Left colon (tissue), 2 donors: Measurements from ENCODE around the gene PLEKHM1. TPM values are rescaled to one million over a fixed set of nuclear protein-coding genes. Genes with fewer than 3 reads are reported as not detected.
"Not testable (repeated sequence)": the region's sequence is repeated elsewhere in the genome, so short reads cannot be mapped to it uniquely, and the experiment has no call there.

ENCODE experiments used
- ATAC-seq: fragments of 200-7000 bp; cut with Tn5 transposase; one replicate; pipeline ENCODE4 v1.9.1; 2020; ENCODE audit warnings: mild to moderate bottlenecking, moderate library complexity
- DNase-seq, 2 donors: peaks; one replicate each; pipeline ENCODE4 v3.0.0-alpha.2; 2020
- intact Hi-C, 2 donors: fragments of 100-400 bp; cut with DNase I in 1 of 2; cut with micrococcal nuclease in 1 of 2; formaldehyde crosslinking; loops; one replicate each; pipeline versions ENCODE4 v1.11.2 to v1.14.0; 2022; cut with DNase I, micrococcal nuclease
- total RNA-seq, 2 donors: library from RNA; stranded (reverse); fragmentation: NEBNext Ultra II Directional; extraction: Animal tissue kit (Norgen Biotek cat#: 25700); gene quantifications; one replicate each; pipeline ENCODE4 v1.2.1, GENCODE V29; 2021
- donor health status: DM: no; HTN: no; CAD: no.
- donor health status: DM: yes; HTN: yes; CAD: no.

PLEKHM1 gene
- total RNA-seq, 2 donors from 2014 or later: 56.9 to 73.7 TPM

- DNase-seq: peak; percentile 32 to 58
- intact Hi-C loops: not testable (repeated sequence)
Observed at GRCh38 chr17:45445901-45446743, 44.4 kb downstream of the PLEKHM1 start.

DNA sequence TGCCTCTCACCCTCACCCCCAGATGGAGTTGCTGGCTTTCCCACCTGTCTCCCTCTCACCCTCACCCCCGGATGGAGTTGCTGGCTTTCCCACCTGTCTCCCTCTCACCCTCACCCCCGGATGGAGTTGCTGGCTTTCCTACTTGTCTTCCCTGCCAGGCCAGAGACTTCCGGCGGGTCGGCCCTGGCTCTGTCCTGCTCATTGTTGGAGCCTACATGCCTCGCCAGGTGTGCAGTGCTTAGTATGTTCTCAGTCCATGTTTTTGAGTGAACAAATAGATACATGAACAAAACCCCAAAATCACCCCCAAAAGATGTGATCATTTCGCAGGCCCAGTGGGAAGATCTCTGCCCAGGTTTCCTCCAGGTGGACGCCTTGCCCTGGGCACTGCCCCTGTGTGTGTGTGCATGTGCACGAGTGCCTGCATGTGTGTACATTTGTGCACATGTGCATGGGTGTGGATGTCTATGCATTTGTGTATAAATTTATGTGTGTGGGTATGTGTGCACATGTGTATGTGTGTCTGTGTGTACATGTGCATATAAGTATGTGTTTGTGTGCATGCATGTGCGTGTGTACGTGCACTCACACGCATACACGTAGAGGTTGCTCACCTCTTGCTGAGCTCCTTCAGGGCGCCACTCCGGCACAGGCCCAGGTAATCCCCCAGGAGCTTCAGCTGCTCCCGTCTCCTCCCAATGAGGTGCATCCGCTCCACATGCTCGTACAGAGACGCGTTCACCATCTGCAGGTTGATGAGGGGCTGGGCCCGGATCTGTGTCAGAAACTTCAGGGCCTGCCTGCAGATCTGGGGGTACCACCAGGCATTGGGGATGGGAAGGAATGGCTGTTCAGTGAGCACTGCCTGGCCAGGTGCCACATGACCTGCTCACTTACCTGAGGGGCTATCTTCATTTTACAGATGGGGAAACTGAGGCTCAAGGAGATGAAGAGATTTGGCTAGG, 45.4 kb downstream of the PLEKHM1 start:
- ATAC-seq, intact Hi-C loops: not testable (repeated sequence)
- DNase-seq: peak in 1 of 2 donors; percentile 19

More at GRCh38 chr17:45445901-45446743, 44.4 kb downstream of the PLEKHM1 start:
- peak; percentile 41 for ATAC-seq

- peak in 1 of 2 donors; percentile 19 for DNase-seq
- ATAC-seq, intact Hi-C loops: not testable (repeated sequence)
Observed at GRCh38 chr17:45444301-45444700, 46.2 kb downstream of the PLEKHM1 start.

GRCh38 chr17:45443371-45444260, 46.9 kb downstream of the PLEKHM1 start:
- ATAC-seq, intact Hi-C loops: not testable (repeated sequence)
- DNase-seq: peak in 1 of 2 donors; percentile 23

DNA sequence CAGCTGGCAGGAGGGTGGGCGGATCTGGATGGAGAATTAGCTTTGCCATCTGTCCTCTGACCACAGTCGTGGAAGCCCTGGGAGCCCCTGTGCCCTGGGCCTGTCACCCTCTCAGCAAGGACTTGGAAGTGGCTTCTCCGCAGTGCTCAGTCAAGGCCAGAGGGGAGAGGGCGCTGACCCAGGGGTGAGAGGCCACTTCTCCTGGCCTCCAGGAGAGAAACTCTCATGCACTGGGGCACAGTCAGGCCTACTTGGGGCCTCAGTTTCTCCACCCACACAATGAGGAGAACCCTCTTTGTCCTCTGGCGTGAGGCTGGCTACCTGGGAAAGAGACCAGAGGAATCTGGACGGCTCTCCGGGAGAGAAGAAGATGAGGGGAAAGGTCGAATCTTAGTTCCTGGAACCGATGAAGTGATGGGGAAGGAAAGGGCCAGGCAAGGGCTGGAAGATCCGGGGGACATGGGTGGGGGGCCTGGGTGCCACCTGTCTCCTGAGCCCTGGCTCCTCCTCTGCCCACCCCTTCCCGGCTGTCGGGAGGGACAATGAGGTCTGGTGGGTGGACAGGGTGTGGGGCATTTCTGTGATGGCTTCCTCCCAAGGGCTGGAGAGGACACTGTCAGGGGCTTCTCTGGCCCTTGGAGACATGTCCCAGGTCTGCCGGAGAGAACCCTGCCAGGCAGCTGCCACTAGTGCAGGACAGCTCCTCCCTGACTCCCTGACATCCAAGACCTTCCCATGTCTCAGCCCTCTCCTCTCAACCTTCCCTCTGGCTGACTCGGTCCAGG, 48.8 kb downstream of the PLEKHM1 start:
- intact Hi-C loops: no loop called here
- ATAC-seq (no peak), DNase-seq (peak in 1 of 2 donors; percentile 19)

DNA sequence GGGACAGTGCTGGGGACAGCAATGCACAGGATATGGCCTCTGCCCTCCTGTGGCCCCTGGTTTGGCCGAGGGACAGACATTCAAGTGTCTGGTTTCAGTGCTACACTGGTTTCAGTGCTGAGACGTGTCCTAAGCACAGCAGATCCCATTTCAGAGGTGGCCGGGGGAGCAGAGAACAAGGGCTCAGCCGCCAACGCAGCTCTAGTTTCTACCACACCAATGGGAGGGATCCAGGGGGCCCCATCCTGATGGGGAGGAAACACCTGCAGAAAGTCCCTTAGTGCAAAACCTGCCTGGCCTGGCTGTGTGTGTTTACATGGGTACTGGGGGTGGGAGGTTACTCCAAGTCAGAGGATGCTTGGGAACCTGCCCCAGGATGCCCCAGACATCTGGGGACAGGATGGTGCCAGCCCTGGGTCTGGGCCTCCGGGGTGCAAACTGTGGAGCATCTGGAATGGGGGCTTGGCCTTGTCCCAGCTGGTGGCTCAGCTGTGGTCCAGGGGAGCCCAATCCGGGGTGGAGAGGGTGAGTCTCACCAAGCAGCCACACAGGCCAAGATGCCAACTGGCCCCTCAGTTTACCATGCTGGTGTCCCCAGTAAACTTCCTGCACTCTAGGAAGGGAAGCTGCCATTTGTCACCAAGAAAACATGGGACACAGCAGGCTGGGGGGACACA, 49.5 kb downstream of the PLEKHM1 start:
- ATAC-seq, intact Hi-C loops: not testable (repeated sequence)
- DNase-seq: peak; percentile 27 to 59

- peak; percentile 27 to 33 for DNase-seq
- peak; percentile 16 for ATAC-seq
- intact Hi-C loops: no loop called here
Observed at GRCh38 chr17:45440161-45440778, 50.3 kb downstream of the PLEKHM1 start.

DNA sequence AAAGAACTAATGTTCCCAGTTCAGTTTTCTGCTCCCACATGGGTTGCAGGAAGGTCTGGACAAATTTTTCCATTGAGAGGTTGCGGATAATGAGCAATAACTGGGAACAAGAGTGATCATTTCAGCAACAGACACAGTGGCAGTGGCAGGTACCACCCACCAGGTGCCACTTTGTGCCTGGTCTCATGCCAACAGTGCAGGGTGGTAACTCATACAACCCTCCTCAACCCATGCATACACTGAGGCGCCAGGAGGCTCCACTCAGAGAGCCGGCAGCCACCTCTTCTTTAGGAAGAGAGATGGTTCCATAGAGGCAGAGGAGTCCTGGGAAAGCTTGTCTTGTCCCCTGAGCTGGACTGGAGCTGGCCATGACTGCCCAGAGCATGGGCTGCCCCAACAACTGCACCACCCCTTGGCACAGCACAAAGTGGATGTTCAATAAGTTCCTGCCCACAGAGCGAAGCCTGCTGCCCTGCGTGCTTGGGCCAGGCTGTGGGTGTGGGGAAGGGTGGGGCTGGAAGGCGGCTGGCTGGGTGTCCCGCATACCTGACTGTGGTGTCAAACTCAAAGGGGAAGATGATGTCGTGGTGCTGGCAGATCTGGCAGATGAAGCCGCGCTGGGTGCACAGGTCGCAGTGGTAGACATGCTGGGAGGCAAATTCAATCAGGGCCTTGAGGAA, 51.5 kb downstream of the PLEKHM1 start:
- ATAC-seq (peak; percentile 57), DNase-seq (peak; percentile 33 to 54)
- intact Hi-C loops: no loop called here

GRCh38 chr17:45437465-45438283, 52.8 kb downstream of the PLEKHM1 start:
- no peak for ATAC-seq
- intact Hi-C loops: no loop called here
- DNase-seq: no peak

- intact Hi-C loops: no loop called here
- no peak for ATAC-seq
Observed at GRCh38 chr17:45436625-45437464, 53.7 kb downstream of the PLEKHM1 start.

GRCh38 chr17:45436161-45436560, 54.4 kb downstream of the PLEKHM1 start:
- intact Hi-C loops: no loop called here
- ATAC-seq: no peak
- DNase-seq: no peak

More at GRCh38 chr17:45436625-45437464, 53.7 kb downstream of the PLEKHM1 start:
- DNase-seq: no peak

DNA sequence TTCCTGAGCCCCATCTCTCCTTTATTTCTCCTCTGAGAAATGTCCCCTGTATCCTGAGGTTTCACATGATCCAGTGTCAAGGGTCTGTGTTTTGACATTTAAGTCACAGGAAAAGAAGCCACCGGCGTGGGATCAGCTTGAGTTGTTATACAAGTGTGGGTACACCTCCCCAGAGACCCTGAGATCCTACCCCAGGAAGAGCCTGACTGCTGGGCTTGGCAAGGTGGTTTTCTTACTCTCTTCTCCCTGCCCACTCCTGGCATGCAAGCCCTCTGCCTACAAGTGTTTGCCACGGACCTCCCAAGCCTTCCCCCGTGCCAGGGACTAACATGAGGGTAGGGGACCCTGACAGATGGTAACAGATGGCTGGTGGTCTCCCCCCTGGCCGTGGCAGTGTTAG, 55.0 kb downstream of the PLEKHM1 start:
- DNase-seq: peak in 1 of 2 donors; percentile 2
- no peak for ATAC-seq
- intact Hi-C loops: no loop called here

DNA sequence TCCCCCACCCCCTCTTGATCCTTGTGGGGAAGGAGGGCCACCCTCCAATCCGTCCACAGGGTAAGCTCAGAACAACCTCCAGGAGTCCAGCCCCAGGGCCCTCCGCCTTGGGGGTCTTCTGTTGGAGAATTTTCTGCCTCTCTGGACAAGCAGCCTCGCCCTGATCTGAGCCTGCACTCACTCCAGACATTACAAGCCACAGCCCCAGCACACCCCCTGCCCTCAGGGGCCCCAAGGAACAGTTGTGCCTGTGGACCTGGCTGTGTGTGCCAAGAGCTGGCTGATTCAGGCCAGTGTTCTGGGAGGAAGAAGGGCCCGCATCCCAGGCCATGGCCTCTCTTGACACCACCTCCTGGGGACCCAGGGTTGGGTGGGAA, 57.4 kb downstream of the PLEKHM1 start:
- no peak for ATAC-seq
- DNase-seq: peak in 1 of 2 donors; percentile 35
- intact Hi-C loops: no loop called here

- ATAC-seq (peak; percentile 58), DNase-seq (peak; percentile 84)
- intact Hi-C loops: no loop called here
Observed at GRCh38 chr17:45432405-45433158, 57.9 kb downstream of the PLEKHM1 start, which contains the start of gene ARHGAP27. Gene ARHGAP27, minus strand, starts transcription at chr17:45432870. Its CDS starts 2,591 bp downstream, at chr17:45430279.
